Measurements from ENCODE around the gene VWA8.

- TF ChIP-seq POLR2A (IDR thresholded peaks at IDR 0.05; ENCODE audit: extremely low read depth, insufficient read length) (no peak), CTCF (IDR thresholded peaks at IDR 0.05; ENCODE audit: low read depth, low read length) (no peak), MYC (IDR thresholded peaks at IDR 0.05; ENCODE audit: low read depth, low read length) (no peak)
These were observed 403.2 kb downstream of the VWA8 start for GRCh38 chr13:41557719-41558118.

Data from NB4 (cell line).